GM13977 (cell line): ENCODE measurements around the gene GDF3.
"Not testable (repeated sequence)": the region's sequence is repeated elsewhere in the genome, so short reads cannot be mapped to it uniquely, and the experiment has no call there.

Experiments
- DNase-seq: peaks from one replicate; pipeline ENCODE4 v3.0.0; 2012; ENCODE audit warnings: low spot score
- CTCF ChIP-seq: IDR thresholded peaks from 2 replicates; pipeline ENCODE4 v1.5.1; 2012; ENCODE audit warnings: mild to moderate bottlenecking, control low read depth; ENCODE audit not compliant: insufficient read depth; ENCODE audit errors: extremely low read depth, missing control alignments
- in situ Hi-C: fragments of 300-500 bp; cut with MboI; formaldehyde crosslinking; loops from one replicate; pipeline ENCODE4 v1.12.0; 2022; ENCODE audit warnings: low sequenced_read_pairs, low pct_unique_long_range_greater_than_20kb, mixed read lengths, inconsistent platforms; ENCODE audit not compliant: unreplicated experiment

Gene GDF3

GRCh38 chr12:7695566-7696197 is at the start of gene GDF3:
TSS of gene GDF3 (minus strand) at chr12:7695775. CDS start at chr12:7695728, 47 bp downstream.
- no peak for TF ChIP-seq CTCF
- in situ Hi-C loops = loop anchor here (10.0 kb wide), 1 partner anchor 109 kb away; no protein-coding TSS in a partner anchor
- no peak for DNase-seq

GRCh38 chr12:7732993-7733392 is 37.4 kb upstream of the GDF3 start:
- TF ChIP-seq CTCF = no peak
- no peak for DNase-seq
- in situ Hi-C loops = no loop called here

GRCh38 chr12:7731486-7731885 is 35.9 kb upstream of the GDF3 start:
- DNase-seq = no peak
- TF ChIP-seq CTCF = no peak
- in situ Hi-C loops = no loop called here

GRCh38 chr12:7730984-7731383 is 35.4 kb upstream of the GDF3 start:
- DNase-seq, in situ Hi-C loops: not testable (repeated sequence)

GRCh38 chr12:7729746-7730145 is 34.2 kb upstream of the GDF3 start:
- no peak for TF ChIP-seq CTCF
- in situ Hi-C loops = no loop called here
- DNase-seq = no peak

GRCh38 chr12:7723926-7724325 is 28.4 kb upstream of the GDF3 start:
- TF ChIP-seq CTCF = no peak
- no peak for DNase-seq
- in situ Hi-C loops = no loop called here

- DNase-seq = no peak
- in situ Hi-C loops = no loop called here
- TF ChIP-seq CTCF = no peak
Observed at GRCh38 chr12:7719946-7720730, 24.6 kb upstream of the GDF3 start.
